ENCODE data around the gene KRT39.

GRCh38 chr17:40936976-40937375 lies 29.8 kb downstream of the KRT39 start:
- TF ChIP-seq FOXM1 (IDR thresholded peaks at IDR 0.05; ENCODE audit: borderline replicate concordance) (no peak), ARNT (IDR thresholded peaks at IDR 0.05) (no peak), SUZ12 (IDR thresholded peaks at IDR 0.05) (no peak), L3MBTL2 (conservative IDR thresholded peaks at IDR 0.05) (no peak), PKNOX1 (IDR thresholded peaks at IDR 0.05) (no peak), BHLHE40 (IDR thresholded peaks at IDR 0.05; ENCODE audit: borderline replicate concordance) (no peak), NFRKB (IDR thresholded peaks at IDR 0.05) (no peak), SP1 (IDR thresholded peaks at IDR 0.05) (no peak), TARDBP (IDR thresholded peaks at IDR 0.05) (no peak), ZNF384 (IDR thresholded peaks at IDR 0.05) (no peak), FOXK2 (IDR thresholded peaks at IDR 0.05) (no peak), LEF1 (IDR thresholded peaks at IDR 0.05; ENCODE audit: borderline replicate concordance) (no peak), ELF4 (IDR thresholded peaks at IDR 0.05) (no peak)

Data from HEK293T (cell line).